HG03159 (cell line): ENCODE data around the gene PTPRE.

Experiments used
- ATAC-seq: cut with Tn5 transposase; IDR thresholded peaks from one replicate; pipeline ENCODE4 v1.9.1; 2021; ENCODE audit warnings: mild to moderate bottlenecking, moderate library complexity; ENCODE audit not compliant: unreplicated experiment

The PTPRE gene

DNA sequence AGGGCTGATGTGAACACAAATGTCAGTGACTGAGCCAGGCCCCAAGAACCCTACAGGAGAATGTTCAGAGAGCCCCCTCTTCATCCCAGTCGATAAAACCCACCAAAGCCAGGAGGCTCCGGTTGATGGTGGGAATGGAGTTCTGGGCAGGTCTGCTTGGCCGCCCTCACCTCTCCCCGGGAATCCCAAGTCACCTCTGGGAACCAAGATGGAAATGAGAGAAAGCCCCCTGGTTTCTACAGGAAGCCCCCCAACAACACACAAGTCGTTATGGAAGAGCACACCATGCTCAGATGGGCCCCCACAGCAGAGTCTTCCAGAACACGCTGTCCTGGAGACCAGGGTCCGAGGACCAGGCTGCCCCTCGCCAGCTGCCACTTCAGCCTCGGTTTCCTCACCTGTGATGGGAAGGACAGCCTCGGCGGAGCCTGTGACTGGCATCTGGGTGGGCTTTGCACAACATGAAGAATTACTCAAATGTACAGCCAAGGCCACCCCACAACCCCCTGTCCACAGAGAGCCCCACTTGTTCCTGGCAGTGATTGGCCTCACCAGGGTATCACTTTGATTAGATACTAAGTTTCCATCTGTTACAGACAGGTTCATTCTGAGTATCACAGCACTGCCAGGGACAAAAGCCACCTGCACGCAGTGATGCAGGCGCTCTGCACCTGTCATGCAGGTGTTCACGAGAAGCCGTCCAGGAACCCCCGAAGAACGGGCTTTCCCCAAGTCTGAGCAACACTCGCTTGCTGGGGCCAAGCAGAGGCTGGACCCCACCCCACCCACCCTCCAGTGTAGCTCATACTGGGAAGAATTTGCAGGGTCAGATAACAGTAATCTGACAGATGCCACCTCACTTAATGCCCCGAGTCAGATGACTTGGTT lies 161.7 kb downstream of the PTPRE start:
- ATAC-seq, result peak; percentile 1

DNA sequence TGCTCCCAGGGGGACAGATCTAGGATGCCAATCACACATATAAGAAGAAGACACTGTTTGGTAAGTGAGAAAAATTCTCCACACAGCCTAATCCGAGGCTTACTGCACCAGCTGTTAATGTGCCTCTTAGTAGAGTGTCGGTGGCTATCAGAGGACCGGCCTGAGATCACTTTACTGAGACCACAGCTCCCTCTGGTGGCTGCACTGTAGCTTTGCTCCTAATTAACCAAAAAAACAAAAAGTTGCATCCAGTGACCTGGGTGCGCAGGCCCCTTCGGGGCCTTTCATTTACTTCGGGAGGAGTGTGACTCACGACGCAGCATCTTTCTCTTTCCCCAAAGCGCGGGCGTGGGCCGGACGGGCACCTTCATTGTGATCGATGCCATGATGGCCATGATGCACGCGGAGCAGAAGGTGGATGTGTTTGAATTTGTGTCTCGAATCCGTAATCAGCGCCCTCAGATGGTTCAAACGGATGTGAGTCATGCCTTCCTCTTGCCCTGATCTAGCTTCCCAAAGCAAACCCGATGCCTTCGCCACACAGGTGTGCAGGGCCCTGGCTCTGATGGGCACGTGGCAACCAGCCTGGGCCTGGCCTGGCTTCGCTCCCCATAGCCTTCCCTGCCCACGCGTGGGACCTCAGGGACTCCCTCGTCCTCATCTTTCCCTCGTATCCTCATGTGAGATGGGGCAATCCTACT lies 162.6 kb downstream of the PTPRE start:
- peak; percentile 42 for ATAC-seq

DNA sequence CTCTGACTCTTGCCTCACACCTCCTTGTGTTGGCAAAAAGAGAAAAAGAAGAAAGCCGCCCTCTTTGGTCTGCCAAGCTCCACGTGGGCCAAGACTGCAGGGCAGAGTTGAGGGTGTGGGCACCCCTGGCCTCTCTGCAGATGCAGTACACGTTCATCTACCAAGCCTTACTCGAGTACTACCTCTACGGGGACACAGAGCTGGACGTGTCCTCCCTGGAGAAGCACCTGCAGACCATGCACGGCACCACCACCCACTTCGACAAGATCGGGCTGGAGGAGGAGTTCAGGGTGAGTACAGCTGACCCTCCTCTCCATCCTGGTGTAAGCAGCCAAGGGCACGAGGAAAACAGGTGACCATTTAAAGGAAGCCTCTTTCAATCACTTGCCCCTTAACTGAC lies 163.3 kb downstream of the PTPRE start:
- ATAC-seq, result no peak

DNA sequence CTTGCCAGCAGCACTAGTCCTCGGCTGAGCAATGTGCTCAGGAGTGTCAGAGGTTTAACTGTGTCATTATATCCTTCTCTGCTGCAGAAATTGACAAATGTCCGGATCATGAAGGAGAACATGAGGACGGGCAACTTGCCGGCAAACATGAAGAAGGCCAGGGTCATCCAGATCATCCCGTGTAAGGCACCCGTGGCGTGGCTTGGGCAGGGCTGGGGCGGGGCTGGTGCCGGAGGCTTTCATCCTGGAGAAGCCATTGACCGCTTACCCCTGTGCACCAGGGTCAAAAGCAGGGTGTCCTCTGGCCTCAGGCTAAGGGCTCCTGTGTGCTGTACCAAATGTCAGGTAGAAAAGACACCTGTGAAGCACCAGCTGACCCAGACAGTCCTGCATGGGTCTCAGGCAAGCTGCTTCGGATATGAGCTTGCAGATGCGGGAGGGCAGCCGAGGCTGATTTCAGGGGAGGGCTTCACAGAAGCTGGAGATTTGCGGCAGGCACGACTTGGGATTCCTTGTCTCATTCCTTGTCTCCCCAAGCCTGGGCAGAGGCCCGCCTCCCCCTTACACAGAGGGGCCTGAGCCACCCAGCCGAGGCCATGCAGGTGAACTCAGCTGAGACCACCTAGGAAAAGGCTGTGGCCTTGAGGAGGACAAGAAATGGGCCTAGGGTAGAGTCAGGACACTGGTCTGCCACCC lies 164.0 kb downstream of the PTPRE start:
- no peak for ATAC-seq

DNA sequence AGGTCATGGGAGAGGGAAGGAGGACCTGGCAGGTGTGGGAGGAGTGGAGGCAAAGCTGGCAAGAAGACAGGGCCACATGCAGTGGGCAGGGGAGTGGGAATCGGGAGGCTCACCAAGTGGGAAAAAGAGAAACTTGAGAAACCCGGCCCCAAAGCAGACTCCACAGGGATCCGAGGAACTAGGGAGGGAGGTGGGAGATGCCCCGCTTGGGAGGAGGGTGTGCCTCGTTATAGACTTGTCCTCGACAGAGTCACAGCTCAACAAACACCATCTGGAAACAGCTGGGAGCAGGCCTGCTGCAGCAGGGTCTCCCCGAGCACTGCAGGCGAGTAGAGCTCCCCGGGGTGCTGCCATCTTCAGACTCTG lies 164.5 kb downstream of the PTPRE start:
- no peak for ATAC-seq

DNA sequence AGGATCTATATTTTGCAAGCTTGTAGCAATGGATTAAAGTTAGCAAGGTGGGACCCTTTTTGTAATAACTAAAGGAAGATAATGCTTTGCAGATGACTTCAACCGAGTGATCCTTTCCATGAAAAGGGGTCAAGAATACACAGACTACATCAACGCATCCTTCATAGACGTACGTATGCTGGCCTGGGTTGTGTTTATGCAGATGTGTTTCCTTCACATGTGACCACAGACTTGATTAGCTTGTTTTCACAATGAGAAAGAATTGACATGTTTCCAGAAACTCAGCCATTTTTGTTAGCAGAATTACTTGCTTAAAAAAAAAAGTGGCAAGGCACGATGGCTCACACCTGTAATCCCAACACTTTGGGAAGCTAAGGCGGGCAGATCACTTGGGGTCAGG lies 165.1 kb downstream of the PTPRE start:
- no peak for ATAC-seq

DNA sequence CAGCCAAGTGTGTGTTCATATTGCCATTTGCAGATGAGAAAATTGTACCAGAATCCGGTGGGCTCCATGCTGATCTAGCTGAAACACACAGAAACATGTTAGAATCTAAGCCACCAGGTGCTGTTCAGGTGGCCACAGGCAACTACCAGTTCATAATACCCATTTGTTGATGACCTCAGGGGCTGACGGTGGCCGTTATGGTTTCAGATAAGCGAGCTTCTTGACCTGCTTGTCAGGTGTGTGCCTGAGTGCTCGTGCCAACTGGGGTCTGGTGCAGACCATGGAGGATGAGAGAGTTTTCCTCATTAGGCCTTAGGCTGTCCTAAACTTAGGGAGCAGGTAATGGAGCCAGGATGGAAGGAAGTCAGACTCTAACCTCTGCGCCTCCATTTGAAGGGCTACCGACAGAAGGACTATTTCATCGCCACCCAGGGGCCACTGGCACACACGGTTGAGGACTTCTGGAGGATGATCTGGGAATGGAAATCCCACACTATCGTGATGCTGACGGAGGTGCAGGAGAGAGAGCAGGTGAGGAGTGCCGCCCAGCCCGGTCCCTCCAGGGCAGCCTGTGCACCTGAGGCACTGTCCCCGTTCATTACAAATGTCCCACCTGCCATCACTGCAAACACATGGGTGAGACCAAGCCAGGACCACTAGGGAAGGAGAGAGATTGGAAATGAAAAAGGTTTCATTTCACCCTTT lies 166.2 kb downstream of the PTPRE start:
- ATAC-seq, result no peak

DNA sequence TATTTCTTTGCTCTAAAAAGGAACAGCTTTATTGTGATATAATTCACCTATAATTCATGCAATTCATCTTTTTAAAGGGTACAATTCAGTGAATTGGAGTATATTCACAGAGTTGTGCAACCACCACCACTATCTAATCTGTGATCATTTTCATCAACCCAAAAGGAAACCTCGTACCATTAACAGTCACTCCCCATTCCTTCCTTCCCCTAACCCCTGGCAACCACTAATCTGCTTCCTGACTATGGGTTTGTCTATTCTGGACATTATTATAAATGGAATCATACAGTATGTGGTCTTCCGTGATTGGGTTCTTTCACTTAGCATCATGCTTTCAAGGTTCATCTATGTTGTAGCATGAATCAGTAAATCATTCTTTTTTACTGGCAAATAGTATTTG lies 167.0 kb downstream of the PTPRE start:
- ATAC-seq, result no peak

DNA sequence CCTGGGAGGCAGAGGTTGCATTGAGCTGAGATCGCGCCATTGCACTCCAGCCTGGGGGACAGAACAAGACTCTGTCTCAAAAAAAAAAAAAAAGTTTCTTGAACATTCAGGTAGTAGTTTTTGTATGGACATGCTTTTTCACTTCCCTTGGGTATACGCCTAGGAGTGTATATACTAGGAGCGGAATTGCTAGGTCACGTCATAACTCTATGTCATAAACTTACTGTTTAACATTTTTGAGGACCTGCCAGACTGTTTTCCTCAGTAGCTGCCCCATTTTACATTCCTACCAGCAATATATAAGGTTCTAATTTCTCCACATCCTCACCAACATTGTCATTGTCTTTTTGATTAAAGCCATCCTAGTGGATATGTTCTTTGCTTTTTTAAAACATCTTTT lies 167.7 kb downstream of the PTPRE start:
- no peak for ATAC-seq

DNA sequence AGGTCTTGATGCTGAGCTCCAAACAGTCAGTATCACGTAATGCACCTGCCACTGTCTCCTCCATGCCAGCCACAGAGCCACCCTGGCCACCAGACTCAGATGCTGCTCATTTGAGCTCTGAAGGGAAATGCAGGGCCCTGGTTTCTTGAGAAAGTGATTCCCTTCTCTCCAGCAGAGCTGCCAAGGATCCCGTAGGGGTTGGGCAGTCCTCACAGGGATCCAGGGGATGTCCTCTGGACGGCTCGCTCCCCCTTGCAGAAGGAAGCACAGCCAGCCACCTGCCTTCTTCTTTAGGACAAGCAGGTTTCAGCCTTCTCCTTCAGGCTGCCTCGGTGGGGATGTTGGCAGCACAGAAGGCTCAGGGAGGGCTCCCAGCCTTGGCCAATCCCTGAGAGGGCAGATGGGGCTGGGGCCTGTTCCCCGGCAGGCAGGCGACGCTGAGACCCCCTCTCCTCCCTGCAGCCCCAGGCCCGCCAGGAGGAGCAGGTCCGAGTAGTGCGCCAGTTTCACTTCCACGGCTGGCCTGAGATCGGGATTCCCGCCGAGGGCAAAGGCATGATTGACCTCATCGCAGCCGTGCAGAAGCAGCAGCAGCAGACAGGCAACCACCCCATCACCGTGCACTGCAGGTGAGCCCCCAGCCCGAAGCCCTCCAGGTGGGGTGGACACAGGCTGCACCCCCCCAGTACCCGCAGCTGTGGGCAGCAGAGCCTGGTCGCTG lies 170.4 kb downstream of the PTPRE start:
- no peak for ATAC-seq

DNA sequence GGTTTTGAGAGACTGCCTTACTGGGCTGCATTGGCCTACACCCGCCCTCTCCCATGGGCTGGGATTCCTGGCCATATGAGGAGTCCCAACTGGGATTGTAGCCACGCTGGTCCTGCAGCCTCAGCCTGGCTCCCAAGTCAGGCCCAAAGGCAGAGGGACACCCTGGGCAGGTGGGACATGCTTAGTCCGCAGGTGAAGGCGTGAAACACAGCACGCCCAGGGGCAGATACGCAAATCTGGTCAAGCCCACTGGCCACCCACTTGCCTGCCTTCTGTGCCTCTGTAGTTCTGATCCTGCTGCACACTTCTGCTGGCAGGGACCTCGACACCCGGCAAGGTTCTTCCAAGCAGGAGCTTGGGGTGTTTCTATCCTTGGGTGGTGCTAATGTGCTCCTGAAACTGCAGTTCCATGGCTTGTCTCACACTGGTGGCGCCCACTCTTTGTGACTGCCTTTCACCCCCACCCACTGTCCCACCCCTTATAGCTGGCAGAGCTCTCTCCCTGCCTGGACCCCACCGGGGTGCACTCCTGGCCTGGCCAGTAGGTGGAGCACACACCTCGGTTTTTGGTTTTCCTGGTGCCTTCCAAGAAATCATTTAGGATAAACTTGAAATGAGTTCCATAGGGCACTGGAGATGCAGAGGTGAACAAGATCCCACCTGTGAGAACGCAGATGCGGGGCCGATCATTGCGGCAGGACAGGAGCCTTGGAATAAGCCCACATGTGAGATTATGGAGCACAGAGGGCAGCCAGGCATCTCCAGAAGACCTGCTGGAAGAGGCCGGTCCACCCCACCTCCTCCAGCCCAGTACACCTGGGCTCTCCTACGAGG lies 171.4 kb downstream of the PTPRE start:
- peak; percentile 63 for ATAC-seq

DNA sequence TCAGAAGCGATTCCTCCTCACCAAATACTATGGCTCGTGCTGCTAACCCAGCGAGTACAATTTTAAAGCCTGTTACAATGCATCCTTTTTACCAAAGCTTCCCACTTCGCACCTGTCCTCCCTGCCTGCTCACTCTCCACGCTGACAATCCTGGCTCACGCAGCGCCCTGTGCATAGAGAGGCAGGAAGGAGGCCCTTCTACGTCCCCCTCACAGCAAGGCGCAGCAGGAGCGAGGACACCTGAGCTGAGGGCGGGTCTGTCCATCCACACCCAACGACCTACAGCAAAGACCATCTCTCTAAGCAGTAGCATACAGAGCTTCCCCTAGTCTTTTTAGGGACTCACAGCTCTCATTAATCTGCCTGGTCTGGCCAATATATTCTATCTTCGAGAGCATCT lies 173.3 kb downstream of the PTPRE start:
- ATAC-seq, result no peak

DNA sequence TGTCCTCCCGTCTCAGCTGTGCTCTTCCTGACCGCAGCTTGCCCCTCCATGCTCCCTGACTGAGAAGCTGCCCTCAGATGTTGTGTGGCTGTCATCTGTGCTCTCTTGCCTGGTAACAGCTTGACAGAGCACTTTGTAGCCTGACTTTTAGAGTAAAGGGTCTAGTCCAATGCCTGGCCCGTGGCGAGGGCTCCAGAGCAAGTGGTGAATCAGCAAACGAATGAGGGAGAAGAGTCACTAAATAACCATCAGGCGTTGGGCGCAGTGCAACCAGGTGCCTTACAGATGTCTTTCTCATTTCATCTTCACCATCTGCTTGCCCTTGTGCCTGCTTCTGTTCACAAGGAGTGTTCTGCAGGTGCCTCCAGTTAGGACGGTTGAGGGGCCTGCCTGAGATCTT lies 173.7 kb downstream of the PTPRE start:
- ATAC-seq, result no peak

DNA sequence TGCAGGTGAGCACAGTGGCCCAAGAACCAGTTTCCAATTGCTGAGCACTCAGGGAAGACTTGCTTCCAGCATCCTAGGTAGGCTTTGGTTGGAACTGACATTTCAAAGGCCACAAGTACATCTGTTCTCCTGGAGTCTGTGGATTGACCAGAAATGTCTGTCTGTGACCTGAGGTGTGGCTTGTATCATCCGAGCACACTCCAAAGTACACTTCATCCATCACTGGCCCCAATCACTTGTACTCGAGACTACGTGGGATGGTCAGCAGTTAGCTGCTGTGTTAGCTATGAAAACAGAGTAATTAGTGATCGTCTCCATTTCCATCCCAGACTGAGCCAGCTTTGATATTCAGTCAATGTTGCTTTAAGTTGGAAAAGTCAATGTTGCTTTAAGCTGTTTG lies 174.3 kb downstream of the PTPRE start:
- ATAC-seq, result no peak

DNA sequence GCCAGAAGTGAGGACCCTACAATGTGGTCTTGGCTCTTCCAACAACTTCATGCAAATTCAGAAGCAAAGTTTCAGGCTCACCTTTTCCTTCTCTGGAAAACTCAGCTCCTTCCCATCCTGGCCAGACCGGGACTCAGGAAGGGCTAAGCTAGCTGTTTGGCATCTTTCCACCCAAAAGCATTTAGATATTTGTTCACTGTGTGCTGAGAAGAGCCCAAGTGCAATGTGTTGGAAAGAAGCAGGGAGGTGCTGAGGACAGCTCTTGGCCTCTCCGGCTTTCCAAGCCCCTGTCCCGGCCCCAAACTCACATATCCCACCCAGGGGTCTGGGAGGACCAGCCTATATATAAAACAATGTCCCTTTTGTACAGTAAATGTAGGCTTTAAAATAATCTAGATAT lies 174.8 kb downstream of the PTPRE start:
- ATAC-seq, result no peak

DNA sequence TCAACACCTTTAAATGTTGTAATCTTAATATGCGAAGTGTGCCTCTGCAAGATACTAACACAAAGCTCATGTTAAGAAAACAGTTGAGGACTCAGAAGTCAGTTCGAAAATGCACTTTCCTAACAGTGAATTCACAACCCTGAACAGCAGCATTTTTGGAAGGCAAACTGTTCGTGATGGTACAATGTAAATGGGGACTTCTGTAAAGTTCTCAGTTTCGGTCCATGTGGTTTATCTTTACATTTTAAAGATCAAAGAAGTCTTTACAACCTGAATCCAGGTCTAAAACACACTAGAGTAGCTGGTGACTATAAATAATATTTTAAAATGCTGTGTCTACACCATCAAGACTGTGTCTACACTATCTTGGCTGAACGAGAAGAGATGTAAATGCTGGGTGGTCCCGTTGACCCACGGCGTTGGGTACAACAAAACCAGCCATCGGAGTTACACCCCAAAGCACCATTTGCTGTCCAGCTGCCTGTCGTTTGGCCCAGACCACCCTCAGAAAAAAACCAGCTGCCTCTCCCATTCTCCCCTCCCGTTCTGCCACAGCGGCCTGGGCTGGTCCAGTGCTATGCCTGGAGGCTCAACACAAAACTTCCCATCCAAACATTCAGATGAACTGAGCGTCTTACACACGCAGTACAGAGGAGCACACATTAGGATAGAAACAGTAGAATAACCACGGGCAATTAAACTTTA lies 176.4 kb downstream of the PTPRE start:
- ATAC-seq, result no peak

DNA sequence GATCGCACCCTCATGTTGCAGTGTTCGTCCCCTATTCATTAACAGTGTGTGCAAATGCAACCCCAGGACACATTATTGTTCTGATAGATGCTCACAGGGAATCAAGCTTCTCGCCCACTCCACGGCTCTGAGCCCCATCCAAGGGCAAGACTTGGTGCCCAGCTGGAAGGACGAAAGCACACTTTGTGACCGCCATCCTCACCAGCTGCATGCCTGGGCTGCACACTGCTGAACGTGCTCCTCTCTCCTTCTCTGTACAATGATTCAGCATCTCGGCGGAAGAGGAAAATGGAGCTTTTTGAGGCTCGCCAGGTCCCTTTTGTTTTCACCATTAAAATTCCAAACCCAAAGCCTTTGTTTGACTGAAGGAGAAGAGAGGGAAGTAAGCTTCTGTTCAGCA lies 177.5 kb downstream of the PTPRE start:
- no peak for ATAC-seq

DNA sequence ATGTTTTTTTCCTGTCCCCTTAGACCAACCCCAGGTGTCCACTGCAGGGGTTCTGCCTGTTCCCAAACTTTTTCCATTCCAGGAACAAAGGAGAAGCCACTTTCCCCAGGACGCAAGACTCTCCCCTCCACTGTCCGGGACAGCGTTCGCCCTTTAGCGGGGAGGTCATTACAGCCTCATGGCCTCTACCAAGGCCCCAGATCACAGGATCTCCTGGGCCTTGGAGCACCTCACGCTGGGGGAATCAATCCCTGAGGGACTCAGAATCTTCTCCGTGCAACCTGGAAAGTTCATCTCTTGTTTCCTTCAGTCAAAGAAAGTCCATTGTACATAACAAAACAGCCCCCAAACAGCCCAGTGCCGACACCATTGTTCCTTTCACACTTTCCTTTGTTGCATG lies 178.1 kb downstream of the PTPRE start:
- ATAC-seq, result no peak
